ENCODE measurements around the gene TSPAN14. TPM values are rescaled to one million over a fixed set of nuclear protein-coding genes. Genes with fewer than 3 reads are reported as not detected.
"Not testable (repeated sequence)": the region's sequence is repeated elsewhere in the genome, so short reads cannot be mapped to it uniquely, and the experiment has no call there.

Gene TSPAN14
- polyA plus RNA-seq, 1 donor from 2014 or later: 45.0 TPM

DNA sequence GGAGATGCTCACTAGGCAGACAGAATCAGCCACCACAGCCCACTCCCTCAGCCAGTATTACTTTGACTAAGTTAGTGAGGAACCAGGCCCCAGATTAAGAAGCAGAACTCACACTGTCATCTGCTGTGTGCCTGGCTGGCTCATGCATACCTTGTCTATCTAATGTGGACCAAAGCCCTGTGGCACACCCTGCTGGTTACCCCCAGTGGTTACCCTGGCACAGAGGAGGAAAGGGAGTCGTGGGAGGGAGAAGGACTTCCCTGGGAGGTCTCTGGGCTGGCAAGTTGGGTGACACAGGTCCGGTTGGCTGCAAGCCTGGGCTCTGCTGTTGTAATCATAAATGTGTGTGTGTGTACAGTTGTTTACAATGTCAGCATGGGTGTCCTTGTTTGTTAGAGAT, 76.1 kb downstream of the TSPAN14 start:
- peaks cover 2% of the 10 kb centered on the region for H3K27me3 Mint-ChIP-seq
- no peak overlapping the region for H3K4me3 Mint-ChIP-seq
- H3K4me1 Mint-ChIP-seq: peaks cover 0 to 8% (median 3%) of the 10 kb centered on the region in 3 donors
- H3K27ac Mint-ChIP-seq: peak overlapping the region in 1 of 3 donors; percentile 53
- H3K36me3 Mint-ChIP-seq: peaks cover 3% of the 10 kb centered on the region
- H3K9me3 Mint-ChIP-seq: no peaks in the 10 kb centered on the region

GRCh38 chr10:80530816-80531215, 76.7 kb downstream of the TSPAN14 start:
- H3K27me3 Mint-ChIP-seq: no peaks in the 10 kb centered on the region
- no peak overlapping the region for H3K4me3 Mint-ChIP-seq
- H3K4me1 Mint-ChIP-seq: peaks cover 0 to 9% (median 7%) of the 10 kb centered on the region in 3 donors
- H3K9me3 Mint-ChIP-seq: no peaks in the 10 kb centered on the region
- H3K27ac Mint-ChIP-seq: no peak overlapping the region
- H3K36me3 Mint-ChIP-seq: peaks cover 1% of the 10 kb centered on the region

DNA sequence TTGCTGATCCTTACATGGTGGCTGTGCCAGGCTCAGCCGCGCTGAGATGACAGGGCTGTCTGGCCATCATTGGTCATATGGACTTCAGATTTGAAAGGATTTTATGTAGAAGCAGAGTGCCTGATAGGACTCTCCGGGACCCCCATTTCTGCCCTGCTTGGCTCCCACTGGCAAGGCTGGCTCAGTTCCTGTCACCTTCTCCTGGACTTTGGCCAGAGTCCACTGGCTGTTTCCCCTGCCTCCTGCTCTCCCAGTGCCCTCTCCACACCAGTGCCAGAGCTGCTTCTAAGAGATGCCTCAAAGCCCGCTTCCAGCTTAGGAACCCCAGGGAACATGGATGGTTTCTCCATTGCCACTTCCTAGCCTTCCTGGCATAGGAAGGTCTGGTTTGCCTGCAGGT, 78.5 kb downstream of the TSPAN14 start:
- Mint-ChIP-seq H3K27me3 (no peaks in the 10 kb centered on the region), H3K27ac (peak overlapping the region in 1 of 3 donors; percentile 70), H3K4me3 (peak overlapping the region in 1 of 4 donors; percentile 30), H3K4me1 (peaks cover 8 to 14% (median 11%) of the 10 kb centered on the region in 3 donors), H3K36me3 (no peaks in the 10 kb centered on the region), H3K9me3 (no peaks in the 10 kb centered on the region)

DNA sequence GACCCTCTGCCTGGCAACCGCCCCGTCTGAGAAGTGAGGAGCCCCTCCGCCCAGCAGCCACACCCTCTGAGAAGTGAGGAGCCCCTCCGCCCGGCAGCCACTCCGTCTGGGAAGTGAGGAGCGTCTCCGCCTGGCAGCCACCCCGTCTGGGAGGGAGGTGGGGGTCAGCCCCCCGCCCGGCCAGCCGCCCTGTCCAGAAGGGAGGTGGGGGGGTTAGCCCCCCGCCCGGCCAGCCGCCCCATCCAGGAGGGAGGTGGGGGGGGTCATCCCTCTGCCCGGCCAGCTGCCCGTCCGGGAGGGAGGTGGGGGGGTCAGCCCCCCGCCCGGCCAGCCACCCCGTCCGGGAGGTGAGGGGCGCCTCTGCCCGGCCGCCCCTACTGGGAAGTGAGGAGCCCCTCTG, 79.9 kb downstream of the TSPAN14 start:
- H3K4me3 Mint-ChIP-seq, H3K36me3 Mint-ChIP-seq, H3K27me3 Mint-ChIP-seq, H3K9me3 Mint-ChIP-seq, H3K27ac Mint-ChIP-seq: not testable (repeated sequence)
- peaks cover 8 to 14% (median 11%) of the 10 kb centered on the region in 3 donors for H3K4me1 Mint-ChIP-seq

GRCh38 chr10:80534646-80535045, 80.5 kb downstream of the TSPAN14 start:
- not testable (repeated sequence) for H3K36me3 Mint-ChIP-seq, H3K27ac Mint-ChIP-seq, H3K9me3 Mint-ChIP-seq, H3K4me3 Mint-ChIP-seq, H3K27me3 Mint-ChIP-seq
- peaks cover 9 to 15% (median 13%) of the 10 kb centered on the region in 3 donors for H3K4me1 Mint-ChIP-seq

GRCh38 chr10:80535671-80536360, 81.7 kb downstream of the TSPAN14 start:
- Mint-ChIP-seq H3K27ac (peak overlapping the region; percentile 74 to 95 (median 78)), H3K9me3 (no peaks in the 10 kb centered on the region), H3K27me3 (no peaks in the 10 kb centered on the region), H3K4me1 (peaks cover 17 to 26% (median 19%) of the 10 kb centered on the region in 3 donors), H3K4me3 (peak overlapping the region; percentile 79 to 94 (median 88)), H3K36me3 (no peaks in the 10 kb centered on the region)

GRCh38 chr10:80536361-80536835, 82.3 kb downstream of the TSPAN14 start:
- Mint-ChIP-seq H3K9me3 (no peaks in the 10 kb centered on the region), H3K36me3 (no peaks in the 10 kb centered on the region), H3K27ac (peak overlapping the region; percentile 74 to 95 (median 78)), H3K4me1 (peaks cover 22 to 29% (median 25%) of the 10 kb centered on the region in 3 donors), H3K4me3 (peak overlapping the region; percentile 79 to 94 (median 88)), H3K27me3 (no peaks in the 10 kb centered on the region)

DNA sequence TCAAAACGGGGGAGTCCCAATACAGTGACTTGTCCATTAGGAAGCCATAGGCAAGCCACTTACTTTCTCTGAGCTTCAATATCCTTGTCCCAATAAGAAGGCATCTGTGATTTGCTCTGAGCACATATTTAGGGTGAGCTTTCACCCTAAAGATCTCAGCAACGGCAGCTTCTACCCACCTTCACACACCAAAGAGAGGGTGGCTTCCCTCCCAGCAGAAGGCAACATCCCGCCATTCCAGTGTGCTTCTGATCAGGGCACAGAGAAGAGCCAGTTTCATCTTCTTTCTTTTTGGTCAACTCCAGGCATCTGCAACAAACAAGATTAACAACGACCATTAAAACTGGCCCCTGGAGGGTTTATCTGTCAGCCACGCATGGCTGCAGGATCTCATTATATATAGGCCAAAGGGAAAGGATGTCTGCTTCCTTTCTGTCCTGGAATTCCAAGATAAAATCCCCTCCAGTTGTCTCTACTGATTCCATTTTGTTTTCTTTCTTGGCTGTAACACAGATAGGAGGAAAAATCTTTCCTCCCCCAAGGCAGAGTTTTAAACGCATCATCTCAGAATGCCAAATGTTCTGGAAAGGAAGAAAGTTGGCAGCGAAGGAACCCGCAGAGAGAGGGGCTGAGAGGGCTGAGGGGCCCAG, 83.1 kb downstream of the TSPAN14 start:
- no peaks in the 10 kb centered on the region for H3K36me3 Mint-ChIP-seq
- no peaks in the 10 kb centered on the region for H3K9me3 Mint-ChIP-seq
- peak overlapping the region; percentile 19 to 78 (median 29) for H3K27ac Mint-ChIP-seq
- H3K4me3 Mint-ChIP-seq: peak overlapping the region; percentile 38 to 79 (median 70)
- peaks cover 27 to 36% (median 27%) of the 10 kb centered on the region in 3 donors for H3K4me1 Mint-ChIP-seq
- H3K27me3 Mint-ChIP-seq: no peaks in the 10 kb centered on the region

DNA sequence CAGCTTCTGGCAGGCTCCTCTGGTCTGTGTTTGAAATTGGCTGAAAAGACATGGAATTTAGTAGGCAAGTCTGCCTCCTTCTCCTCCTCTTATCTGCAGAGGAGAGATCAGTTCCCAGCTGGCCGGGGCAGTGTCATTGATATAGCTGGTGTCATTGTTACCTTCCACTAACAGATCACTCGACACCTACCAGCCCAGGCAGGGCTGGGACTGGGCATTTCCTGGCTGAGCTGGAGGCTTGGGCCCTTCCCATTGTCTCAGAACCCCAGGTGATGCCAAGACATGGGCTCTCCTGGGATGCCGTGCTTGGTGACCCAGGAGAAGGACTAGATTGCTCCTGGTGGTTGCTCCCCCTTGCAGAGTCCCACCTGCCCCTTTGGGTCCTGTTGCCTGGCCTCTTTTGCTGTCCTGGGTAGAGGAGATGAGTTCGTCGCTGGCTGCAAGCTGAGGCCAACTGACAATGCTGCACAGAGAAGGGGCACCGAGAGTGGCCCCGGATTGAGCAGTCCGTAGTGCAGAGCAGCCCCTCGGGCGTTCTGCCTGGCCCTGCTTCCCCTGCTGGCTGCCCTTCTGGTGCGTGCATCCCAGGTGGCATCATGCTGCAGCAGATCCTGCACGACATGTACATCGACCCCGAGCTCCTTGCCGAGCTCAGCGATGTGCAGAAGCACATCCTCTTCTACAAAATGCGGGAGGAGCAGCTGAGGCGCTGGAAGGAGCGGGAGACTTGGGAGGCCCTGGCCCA, 83.8 kb downstream of the TSPAN14 start, which contains the start of gene SH2D4B:
SH2D4B (plus strand) TSS at position 167 of the 745 bp plus-strand sequence; CDS start at position 597, 430 bp downstream.
- Mint-ChIP-seq H3K4me3 (peak within 1 kb of the TSS; percentile 66 to 79 (median 70)), H3K27me3 (no peaks in the 10 kb centered on the region), H3K9me3 (no peaks in the 10 kb centered on the region), H3K36me3 (no peaks in the 10 kb centered on the region), H3K27ac (peak within 1 kb of the TSS; percentile 19 to 78 (median 29)), H3K4me1 (peaks cover 27 to 36% (median 29%) of the 10 kb centered on the region in 3 donors)

- H3K27ac Mint-ChIP-seq: no peak overlapping the region
- H3K36me3 Mint-ChIP-seq: no peaks in the 10 kb centered on the region
- no peaks in the 10 kb centered on the region for H3K9me3 Mint-ChIP-seq
- peaks cover 27 to 36% (median 29%) of the 10 kb centered on the region in 3 donors for H3K4me1 Mint-ChIP-seq
- H3K4me3 Mint-ChIP-seq: no peak overlapping the region
- no peaks in the 10 kb centered on the region for H3K27me3 Mint-ChIP-seq
Measured at GRCh38 chr10:80538481-80539185, 84.5 kb downstream of the TSPAN14 start.

DNA sequence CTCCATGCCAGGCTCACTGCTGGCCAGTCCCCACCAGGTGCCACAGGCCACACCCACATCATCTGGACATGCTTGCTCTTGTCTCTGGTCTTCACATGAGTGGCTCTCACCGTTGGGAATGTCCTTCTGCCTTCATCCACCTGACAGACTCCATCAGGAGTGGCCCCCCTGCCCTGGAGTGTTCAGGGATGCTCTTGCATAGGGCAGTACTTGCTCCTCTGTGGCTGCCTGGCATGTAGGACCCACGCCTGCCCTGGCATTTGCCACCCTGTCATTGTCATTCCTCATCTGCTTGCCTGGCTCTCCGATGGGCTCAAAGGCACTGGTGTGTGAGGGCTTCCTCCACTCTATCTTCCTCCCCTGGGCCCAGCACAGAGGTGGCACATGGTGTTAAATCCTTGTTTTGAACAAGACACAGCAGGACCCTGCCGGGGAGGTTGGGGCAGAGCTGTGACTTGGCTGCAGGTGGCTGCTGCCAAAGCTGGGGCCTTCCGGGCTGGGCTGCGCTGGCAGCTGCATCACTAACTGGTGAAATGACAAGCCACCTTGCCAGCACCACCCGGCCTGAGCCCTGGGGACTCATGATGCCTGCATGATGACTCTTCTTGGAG, 85.4 kb downstream of the TSPAN14 start:
- Mint-ChIP-seq H3K4me1 (peaks cover 27 to 36% (median 29%) of the 10 kb centered on the region in 3 donors), H3K9me3 (no peaks in the 10 kb centered on the region), H3K27me3 (no peaks in the 10 kb centered on the region), H3K36me3 (no peaks in the 10 kb centered on the region), H3K27ac (peak overlapping the region in 1 of 3 donors; percentile 91), H3K4me3 (peak overlapping the region; percentile 30 to 91 (median 55))

- Mint-ChIP-seq H3K4me3 (peak overlapping the region in 3 of 4 donors; percentile 66 to 91 (median 79)), H3K27ac (peak overlapping the region in 1 of 3 donors; percentile 91), H3K4me1 (peaks cover 27 to 36% (median 29%) of the 10 kb centered on the region in 3 donors), H3K27me3 (no peaks in the 10 kb centered on the region), H3K9me3 (no peaks in the 10 kb centered on the region), H3K36me3 (no peaks in the 10 kb centered on the region)
Measured at GRCh38 chr10:80540136-80540535, 86.0 kb downstream of the TSPAN14 start.

GRCh38 chr10:80540618-80540980, 86.5 kb downstream of the TSPAN14 start:
- Mint-ChIP-seq H3K9me3 (no peaks in the 10 kb centered on the region), H3K4me3 (peak overlapping the region; percentile 66 to 91 (median 75)), H3K27me3 (no peaks in the 10 kb centered on the region), H3K27ac (peak overlapping the region in 2 of 3 donors; percentile 63 to 91), H3K36me3 (no peaks in the 10 kb centered on the region), H3K4me1 (peaks cover 27 to 33% (median 27%) of the 10 kb centered on the region in 3 donors)

Measured in IgD-negative memory B cell (primary cell).